ENCODE measurements around the gene KDM4B.

Gene KDM4B

GRCh38 chr19:5047251-5047935, 78.5 kb downstream of the KDM4B start:
- no peak overlapping the region for H3K4me3 ChIP-seq (ENCODE audit: low read depth, low read length)
- no peak for TF ChIP-seq CTCF (IDR thresholded peaks at IDR 0.05; ENCODE audit: low read depth, low read length)
- in situ Hi-C loops (cut with HindIII; ENCODE audit: low sequenced_read_pairs), result no loop called here
- DNase-seq (ENCODE audit: low read depth, low spot score), result no peak

GRCh38 chr19:5048091-5048726, 79.3 kb downstream of the KDM4B start:
- peak; percentile 79 for DNase-seq (ENCODE audit: low read depth, low spot score)
- H3K4me3 ChIP-seq (ENCODE audit: low read depth, low read length), result no peak overlapping the region
- in situ Hi-C loops (cut with HindIII; ENCODE audit: low sequenced_read_pairs), result no loop called here
- peak; percentile 99 for TF ChIP-seq CTCF (IDR thresholded peaks at IDR 0.05; ENCODE audit: low read depth, low read length)

GRCh38 chr19:5048727-5049553, 80.0 kb downstream of the KDM4B start:
- DNase-seq (ENCODE audit: low read depth, low spot score), result peak; percentile 73
- in situ Hi-C loops (cut with HindIII; ENCODE audit: low sequenced_read_pairs), result no loop called here
- no peak overlapping the region for H3K4me3 ChIP-seq (ENCODE audit: low read depth, low read length)
- TF ChIP-seq CTCF (IDR thresholded peaks at IDR 0.05; ENCODE audit: low read depth, low read length), result no peak

GRCh38 chr19:5049561-5049960, 80.6 kb downstream of the KDM4B start:
- no peak for TF ChIP-seq CTCF (IDR thresholded peaks at IDR 0.05; ENCODE audit: low read depth, low read length)
- in situ Hi-C loops (cut with HindIII; ENCODE audit: low sequenced_read_pairs), result no loop called here
- no peak overlapping the region for H3K4me3 ChIP-seq (ENCODE audit: low read depth, low read length)
- DNase-seq (ENCODE audit: low read depth, low spot score), result no peak

- no peak for TF ChIP-seq CTCF (IDR thresholded peaks at IDR 0.05; ENCODE audit: low read depth, low read length)
- DNase-seq (ENCODE audit: low read depth, low spot score), result no peak
- no peak overlapping the region for H3K4me3 ChIP-seq (ENCODE audit: low read depth, low read length)
- in situ Hi-C loops (cut with HindIII; ENCODE audit: low sequenced_read_pairs), result no loop called here
These were observed 81.2 kb downstream of the KDM4B start for GRCh38 chr19:5050067-5050656.

- TF ChIP-seq CTCF (IDR thresholded peaks at IDR 0.05; ENCODE audit: low read depth, low read length), result no peak
- in situ Hi-C loops (cut with HindIII; ENCODE audit: low sequenced_read_pairs), result no loop called here
- H3K4me3 ChIP-seq (ENCODE audit: low read depth, low read length), result no peak overlapping the region
- DNase-seq (ENCODE audit: low read depth, low spot score), result no peak
These were observed 82.0 kb downstream of the KDM4B start for GRCh38 chr19:5050905-5051304.
